ENCODE data around the gene CYP27A1.
"Not testable (repeated sequence)": the region's sequence is repeated elsewhere in the genome, so short reads cannot be mapped to it uniquely, and the experiment has no call there.

The CYP27A1 gene

GRCh38 chr2:218839430-218839829, 57.5 kb downstream of the CYP27A1 start:
- no peaks in the 10 kb centered on the region for H3K36me3 ChIP-seq (ENCODE audit: control insufficient read depth, low read depth, low read length)
- H3K9me3 ChIP-seq (ENCODE audit: control insufficient read depth, low read depth, low read length) = no peaks in the 10 kb centered on the region
- no peaks in the 10 kb centered on the region for H3K4me1 ChIP-seq (ENCODE audit: control insufficient read depth, low read depth, low read length)
- no peak overlapping the region for H3K9ac ChIP-seq (ENCODE audit: low read length)
- H3K27me3 ChIP-seq (ENCODE audit: control insufficient read depth, insufficient read depth, low read length) = no peaks in the 10 kb centered on the region
- no peak overlapping the region for H3K4me3 ChIP-seq (ENCODE audit: low read length)
- H3K27ac ChIP-seq (ENCODE audit: low read length) = no peak overlapping the region

- H3K4me1 ChIP-seq (ENCODE audit: control insufficient read depth, low read depth, low read length) = no peaks in the 10 kb centered on the region
- H3K27ac ChIP-seq (ENCODE audit: low read length) = no peak overlapping the region
- no peaks in the 10 kb centered on the region for H3K36me3 ChIP-seq (ENCODE audit: control insufficient read depth, low read depth, low read length)
- no peaks in the 10 kb centered on the region for H3K9me3 ChIP-seq (ENCODE audit: control insufficient read depth, low read depth, low read length)
- H3K9ac ChIP-seq (ENCODE audit: low read length) = no peak overlapping the region
- H3K4me3 ChIP-seq (ENCODE audit: low read length) = no peak overlapping the region
- no peaks in the 10 kb centered on the region for H3K27me3 ChIP-seq (ENCODE audit: control insufficient read depth, insufficient read depth, low read length)
Observed at GRCh38 chr2:218839888-218840287, 57.9 kb downstream of the CYP27A1 start.

- not testable (repeated sequence) for H3K9ac ChIP-seq (ENCODE audit: low read length); H3K27me3 ChIP-seq (ENCODE audit: control insufficient read depth, insufficient read depth, low read length); H3K4me3 ChIP-seq (ENCODE audit: low read length); H3K36me3 ChIP-seq (ENCODE audit: control insufficient read depth, low read depth, low read length); H3K9me3 ChIP-seq (ENCODE audit: control insufficient read depth, low read depth, low read length); H3K27ac ChIP-seq (ENCODE audit: low read length); H3K4me1 ChIP-seq (ENCODE audit: control insufficient read depth, low read depth, low read length)
Observed at GRCh38 chr2:218844334-218844733, 62.4 kb downstream of the CYP27A1 start.

GRCh38 chr2:218846963-218847362, 65.0 kb downstream of the CYP27A1 start:
- not testable (repeated sequence) for H3K4me3 ChIP-seq (ENCODE audit: low read length)

GRCh38 chr2:218849721-218850120, 67.8 kb downstream of the CYP27A1 start:
- Histone ChIP-seq H3K27me3 (ENCODE audit: control insufficient read depth, insufficient read depth, low read length) (peaks cover 21% of the 10 kb centered on the region), H3K9ac (ENCODE audit: low read length) (no peak overlapping the region), H3K27ac (ENCODE audit: low read length) (no peak overlapping the region), H3K9me3 (ENCODE audit: control insufficient read depth, low read depth, low read length) (no peaks in the 10 kb centered on the region), H3K4me1 (ENCODE audit: control insufficient read depth, low read depth, low read length) (peaks cover 4% of the 10 kb centered on the region), H3K4me3 (ENCODE audit: low read length) (no peak overlapping the region), H3K36me3 (ENCODE audit: control insufficient read depth, low read depth, low read length) (no peaks in the 10 kb centered on the region)

More at GRCh38 chr2:218846963-218847362, 65.0 kb downstream of the CYP27A1 start:
- H3K9me3 ChIP-seq (ENCODE audit: control insufficient read depth, low read depth, low read length); H3K36me3 ChIP-seq (ENCODE audit: control insufficient read depth, low read depth, low read length); H3K4me1 ChIP-seq (ENCODE audit: control insufficient read depth, low read depth, low read length); H3K27ac ChIP-seq (ENCODE audit: low read length); H3K27me3 ChIP-seq (ENCODE audit: control insufficient read depth, insufficient read depth, low read length); H3K9ac ChIP-seq (ENCODE audit: low read length): not testable (repeated sequence)

GRCh38 chr2:218850796-218851195, 68.8 kb downstream of the CYP27A1 start:
- H3K27ac ChIP-seq (ENCODE audit: low read length) = no peak overlapping the region
- no peak overlapping the region for H3K4me3 ChIP-seq (ENCODE audit: low read length)
- no peak overlapping the region for H3K9ac ChIP-seq (ENCODE audit: low read length)
- peaks cover 8% of the 10 kb centered on the region for H3K4me1 ChIP-seq (ENCODE audit: control insufficient read depth, low read depth, low read length)
- H3K9me3 ChIP-seq (ENCODE audit: control insufficient read depth, low read depth, low read length) = no peaks in the 10 kb centered on the region
- H3K27me3 ChIP-seq (ENCODE audit: control insufficient read depth, insufficient read depth, low read length) = peaks cover 32% of the 10 kb centered on the region
- H3K36me3 ChIP-seq (ENCODE audit: control insufficient read depth, low read depth, low read length) = no peaks in the 10 kb centered on the region

- Histone ChIP-seq H3K27ac (ENCODE audit: low read length) (no peak overlapping the region), H3K36me3 (ENCODE audit: control insufficient read depth, low read depth, low read length) (no peaks in the 10 kb centered on the region), H3K4me3 (ENCODE audit: low read length) (no peak overlapping the region), H3K9me3 (ENCODE audit: control insufficient read depth, low read depth, low read length) (no peaks in the 10 kb centered on the region), H3K4me1 (ENCODE audit: control insufficient read depth, low read depth, low read length) (peaks cover 8% of the 10 kb centered on the region), H3K9ac (ENCODE audit: low read length) (no peak overlapping the region), H3K27me3 (ENCODE audit: control insufficient read depth, insufficient read depth, low read length) (peaks cover 37% of the 10 kb centered on the region)
Observed at GRCh38 chr2:218851286-218851685, 69.3 kb downstream of the CYP27A1 start.

- peaks cover 55% of the 10 kb centered on the region for H3K27me3 ChIP-seq (ENCODE audit: control insufficient read depth, insufficient read depth, low read length)
- H3K9me3 ChIP-seq (ENCODE audit: control insufficient read depth, low read depth, low read length) = no peaks in the 10 kb centered on the region
- H3K36me3 ChIP-seq (ENCODE audit: control insufficient read depth, low read depth, low read length) = no peaks in the 10 kb centered on the region
- no peak overlapping the region for H3K27ac ChIP-seq (ENCODE audit: low read length)
- no peak overlapping the region for H3K4me3 ChIP-seq (ENCODE audit: low read length)
- H3K9ac ChIP-seq (ENCODE audit: low read length) = no peak overlapping the region
- H3K4me1 ChIP-seq (ENCODE audit: control insufficient read depth, low read depth, low read length) = peaks cover 8% of the 10 kb centered on the region
Observed at GRCh38 chr2:218852911-218853667, 71.1 kb downstream of the CYP27A1 start.

- peaks cover 62% of the 10 kb centered on the region for H3K27me3 ChIP-seq (ENCODE audit: control insufficient read depth, insufficient read depth, low read length)
Observed at GRCh38 chr2:218853766-218854165, 71.8 kb downstream of the CYP27A1 start.

GRCh38 chr2:218854860-218855259, 72.9 kb downstream of the CYP27A1 start:
- H3K27me3 ChIP-seq (ENCODE audit: control insufficient read depth, insufficient read depth, low read length) = peaks cover 71% of the 10 kb centered on the region
- H3K4me3 ChIP-seq (ENCODE audit: low read length) = no peak overlapping the region
- no peak overlapping the region for H3K9ac ChIP-seq (ENCODE audit: low read length)
- H3K9me3 ChIP-seq (ENCODE audit: control insufficient read depth, low read depth, low read length) = no peaks in the 10 kb centered on the region
- no peaks in the 10 kb centered on the region for H3K36me3 ChIP-seq (ENCODE audit: control insufficient read depth, low read depth, low read length)
- no peak overlapping the region for H3K27ac ChIP-seq (ENCODE audit: low read length)
- H3K4me1 ChIP-seq (ENCODE audit: control insufficient read depth, low read depth, low read length) = peaks cover 8% of the 10 kb centered on the region

More at GRCh38 chr2:218853766-218854165, 71.8 kb downstream of the CYP27A1 start:
- Histone ChIP-seq H3K36me3 (ENCODE audit: control insufficient read depth, low read depth, low read length) (no peaks in the 10 kb centered on the region), H3K9me3 (ENCODE audit: control insufficient read depth, low read depth, low read length) (no peaks in the 10 kb centered on the region), H3K27ac (ENCODE audit: low read length) (no peak overlapping the region), H3K4me3 (ENCODE audit: low read length) (no peak overlapping the region), H3K4me1 (ENCODE audit: control insufficient read depth, low read depth, low read length) (peaks cover 8% of the 10 kb centered on the region), H3K9ac (ENCODE audit: low read length) (no peak overlapping the region)

GRCh38 chr2:218855305-218856166, 73.6 kb downstream of the CYP27A1 start:
- Histone ChIP-seq H3K4me1 (ENCODE audit: control insufficient read depth, low read depth, low read length) (peaks cover 13% of the 10 kb centered on the region), H3K4me3 (ENCODE audit: low read length) (no peak overlapping the region), H3K27me3 (ENCODE audit: control insufficient read depth, insufficient read depth, low read length) (peaks cover 78% of the 10 kb centered on the region), H3K9me3 (ENCODE audit: control insufficient read depth, low read depth, low read length) (no peaks in the 10 kb centered on the region), H3K36me3 (ENCODE audit: control insufficient read depth, low read depth, low read length) (no peaks in the 10 kb centered on the region), H3K9ac (ENCODE audit: low read length) (no peak overlapping the region), H3K27ac (ENCODE audit: low read length) (no peak overlapping the region)

Measured in iPS-18a (cell line).